Natural killer cell treated with Interleukin-12 subunit alpha and Interleukin-12 subunit beta and Interleukin-15 and Interleukin-18, amount 100 ng/mL, for 72 hours (primary cell): Measurements from ENCODE around the gene ANP32E. TPM values are rescaled to one million over a fixed set of nuclear protein-coding genes. Genes with fewer than 3 reads are reported as not detected.

Experiments used
- ATAC-seq, 2 donors: fragments of 150-1000 bp; cut with Tn5 transposase in 1 of 2; sonication (Bioruptor Pico), chemical (Tn5 transposase) in 1 of 2; 2 replicates each; pipeline ENCODE4 v1.10.0; 2021
- DNase-seq: peaks from one replicate; pipeline ENCODE4 v3.0.0; 2022; ENCODE audit warnings: low spot score
- H3K27ac Mint-ChIP-seq, 2 donors: 1 replicate in 1 of 2; 2 replicates in 1 of 2; pipeline ENCODE4 v1.8.0; 2022; ENCODE audit warnings: mixed read lengths in 2 of 2, mild to moderate bottlenecking in 1 of 2, moderate library complexity in 1 of 2
- H3K27me3 Mint-ChIP-seq, 2 donors: 1 replicate in 1 of 2; 2 replicates in 1 of 2; pipeline ENCODE4 v1.8.0; 2022; ENCODE audit warnings: mixed read lengths in 2 of 2
- H3K36me3 Mint-ChIP-seq: one replicate; pipeline ENCODE4 v1.8.0; 2022; ENCODE audit warnings: mixed read lengths
- H3K4me1 Mint-ChIP-seq, 2 donors: 1 replicate in 1 of 2; 2 replicates in 1 of 2; pipeline ENCODE4 v1.8.0; 2022; ENCODE audit warnings: low read depth in 2 of 2, mixed read lengths in 2 of 2, mild to moderate bottlenecking in 1 of 2
- H3K4me3 Mint-ChIP-seq: one replicate; pipeline ENCODE4 v1.8.0; 2022; ENCODE audit warnings: mixed read lengths
- H3K9me3 Mint-ChIP-seq: 2 replicates; pipeline ENCODE4 v1.8.0; 2022; ENCODE audit warnings: mixed read lengths
- total RNA-seq, 2 donors: library from RNA; stranded (reverse); gene quantifications; one replicate each; pipeline ENCODE4 v1.2.3, GENCODE V29; 2022

The ANP32E gene
- total RNA-seq, 2 donors from 2014 or later = 157 to 164 TPM

DNA sequence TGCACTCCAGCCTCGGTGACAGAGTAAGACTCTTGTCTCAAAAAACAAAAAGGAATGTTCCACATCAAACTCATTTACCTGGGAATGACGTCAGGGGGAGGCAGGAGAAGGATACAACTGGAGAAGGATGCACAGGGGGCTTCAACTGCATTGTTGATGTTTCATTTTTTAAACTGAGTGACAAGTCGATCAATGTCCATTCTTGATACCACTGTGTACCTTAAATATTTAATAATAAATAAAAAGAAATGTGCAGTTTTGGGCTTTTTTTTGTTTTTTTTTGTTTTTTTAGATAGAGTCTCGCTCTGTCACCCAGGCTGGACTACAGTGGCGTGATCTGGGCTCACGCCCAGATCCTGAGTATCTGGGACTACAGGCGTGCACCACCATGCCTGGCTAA lies 50.4 kb downstream of the ANP32E start:
- Mint-ChIP-seq H3K27ac (no peak overlapping the region), H3K9me3 (no peaks in the 10 kb centered on the region), H3K36me3 (no peaks in the 10 kb centered on the region), H3K4me1 (peaks cover 9 to 10% of the 10 kb centered on the region in 2 donors), H3K27me3 (no peaks in the 10 kb centered on the region), H3K4me3 (no peak overlapping the region)
- DNase-seq (no peak), ATAC-seq (no peak)

DNA sequence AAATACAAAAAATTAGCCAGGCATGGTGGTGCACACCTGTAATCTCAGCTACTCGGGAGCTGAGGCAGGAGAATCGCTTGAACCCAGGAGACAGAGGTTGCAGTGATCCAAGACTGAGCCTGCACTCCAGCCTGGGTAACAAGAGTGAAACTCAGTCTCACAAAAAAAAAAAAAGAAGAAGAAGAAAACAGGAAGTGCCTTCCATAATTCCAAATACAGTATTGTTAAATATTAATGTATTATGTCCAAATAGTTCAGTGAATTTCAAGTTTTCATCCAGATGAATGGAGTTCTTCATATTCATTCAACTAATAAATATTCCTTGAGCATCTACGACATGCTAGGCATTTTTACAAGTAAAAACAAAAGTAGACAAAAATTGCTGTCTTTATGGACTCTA lies 52.9 kb downstream of the ANP32E start:
- H3K9me3 Mint-ChIP-seq = no peaks in the 10 kb centered on the region
- H3K36me3 Mint-ChIP-seq = no peaks in the 10 kb centered on the region
- H3K4me3 Mint-ChIP-seq = no peak overlapping the region
- peaks cover 9 to 10% of the 10 kb centered on the region in 2 donors for H3K4me1 Mint-ChIP-seq
- ATAC-seq (no peak), DNase-seq (no peak)
- H3K27me3 Mint-ChIP-seq = no peaks in the 10 kb centered on the region
- H3K27ac Mint-ChIP-seq = no peak overlapping the region

- no peak overlapping the region for H3K4me3 Mint-ChIP-seq
- H3K36me3 Mint-ChIP-seq = no peaks in the 10 kb centered on the region
- no peaks in the 10 kb centered on the region for H3K27me3 Mint-ChIP-seq
- no peak overlapping the region for H3K27ac Mint-ChIP-seq
- peaks cover 4 to 5% of the 10 kb centered on the region in 2 donors for H3K4me1 Mint-ChIP-seq
- DNase-seq (no peak), ATAC-seq (no peak)
- no peaks in the 10 kb centered on the region for H3K9me3 Mint-ChIP-seq
These were observed 53.7 kb downstream of the ANP32E start for GRCh38 chr1:150182247-150182646.

DNA sequence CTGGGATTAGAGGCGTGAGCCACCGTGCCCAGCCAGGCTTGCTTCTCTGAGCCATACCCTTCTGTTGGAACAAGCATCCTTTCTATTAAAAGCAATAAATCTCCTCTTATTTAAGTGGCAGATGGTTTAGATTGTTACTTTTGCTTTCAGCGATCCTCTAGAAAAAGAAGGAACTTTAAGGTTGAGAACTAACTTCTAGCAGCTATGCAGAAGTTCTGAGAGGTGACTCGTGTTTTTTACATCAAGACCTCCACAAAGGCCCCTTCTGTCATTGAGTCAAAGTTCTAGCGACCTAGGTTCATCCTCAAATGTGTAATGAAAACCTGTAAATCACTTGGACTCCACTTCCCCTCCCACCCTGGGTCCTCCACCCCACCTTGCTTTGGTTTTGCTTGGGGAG lies 55.4 kb downstream of the ANP32E start:
- H3K4me1 Mint-ChIP-seq = no peaks in the 10 kb centered on the region
- no peak overlapping the region for H3K27ac Mint-ChIP-seq
- no peak for DNase-seq
- no peaks in the 10 kb centered on the region for H3K27me3 Mint-ChIP-seq
- no peaks in the 10 kb centered on the region for H3K9me3 Mint-ChIP-seq
- no peak overlapping the region for H3K4me3 Mint-ChIP-seq
- no peaks in the 10 kb centered on the region for H3K36me3 Mint-ChIP-seq
- ATAC-seq = no peak

DNA sequence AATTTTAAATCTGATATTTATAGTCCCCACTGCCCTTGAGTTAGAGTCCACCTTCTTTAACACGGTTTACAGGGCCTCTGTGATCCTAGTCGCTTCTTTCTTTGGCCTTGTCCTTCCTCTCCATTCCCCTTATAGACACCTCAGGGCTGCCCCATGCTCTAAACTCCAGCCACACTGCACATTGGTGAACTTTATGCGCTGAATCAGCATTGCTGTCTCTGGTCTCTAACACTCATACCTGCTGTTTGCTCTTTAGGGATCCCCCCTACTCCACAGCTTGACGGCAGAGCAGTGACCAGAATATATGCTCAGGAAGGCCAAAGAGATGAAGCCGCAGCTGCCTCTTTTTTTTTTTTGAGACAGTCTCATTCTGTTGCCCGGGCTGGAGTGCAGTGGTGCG lies 56.0 kb downstream of the ANP32E start:
- Mint-ChIP-seq H3K4me1 (no peaks in the 10 kb centered on the region), H3K9me3 (no peaks in the 10 kb centered on the region), H3K36me3 (no peaks in the 10 kb centered on the region), H3K27ac (no peak overlapping the region), H3K4me3 (no peak overlapping the region), H3K27me3 (no peaks in the 10 kb centered on the region)
- ATAC-seq = no peak
- DNase-seq = no peak

- Mint-ChIP-seq H3K27ac (no peak overlapping the region), H3K9me3 (no peaks in the 10 kb centered on the region), H3K27me3 (no peaks in the 10 kb centered on the region), H3K36me3 (no peaks in the 10 kb centered on the region), H3K4me1 (no peaks in the 10 kb centered on the region), H3K4me3 (no peak overlapping the region)
- no peak for ATAC-seq
- DNase-seq = no peak
These were observed 57.4 kb downstream of the ANP32E start for GRCh38 chr1:150178548-150178947.

DNA sequence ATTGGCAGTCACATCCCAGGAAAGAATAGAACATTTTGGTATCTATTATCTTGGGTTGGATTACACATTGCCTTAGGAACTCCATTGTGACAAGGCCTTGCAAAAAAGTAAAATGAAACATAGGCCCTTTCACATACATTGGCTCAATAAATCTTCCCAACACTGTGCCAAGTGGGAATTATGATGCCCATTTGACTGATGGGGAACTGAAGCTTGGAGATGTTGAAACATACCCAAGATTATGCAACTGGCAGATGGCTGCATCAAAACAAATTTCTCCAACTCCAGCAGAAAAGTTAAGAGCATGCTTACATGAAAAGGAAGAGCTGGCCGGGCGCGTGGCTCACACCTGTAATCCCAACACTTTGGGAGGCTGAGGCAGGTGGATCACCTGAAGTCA lies 59.3 kb downstream of the ANP32E start:
- Mint-ChIP-seq H3K9me3 (no peaks in the 10 kb centered on the region), H3K36me3 (no peaks in the 10 kb centered on the region), H3K4me3 (no peak overlapping the region), H3K4me1 (no peaks in the 10 kb centered on the region), H3K27ac (no peak overlapping the region), H3K27me3 (no peaks in the 10 kb centered on the region)
- DNase-seq = no peak
- no peak for ATAC-seq

DNA sequence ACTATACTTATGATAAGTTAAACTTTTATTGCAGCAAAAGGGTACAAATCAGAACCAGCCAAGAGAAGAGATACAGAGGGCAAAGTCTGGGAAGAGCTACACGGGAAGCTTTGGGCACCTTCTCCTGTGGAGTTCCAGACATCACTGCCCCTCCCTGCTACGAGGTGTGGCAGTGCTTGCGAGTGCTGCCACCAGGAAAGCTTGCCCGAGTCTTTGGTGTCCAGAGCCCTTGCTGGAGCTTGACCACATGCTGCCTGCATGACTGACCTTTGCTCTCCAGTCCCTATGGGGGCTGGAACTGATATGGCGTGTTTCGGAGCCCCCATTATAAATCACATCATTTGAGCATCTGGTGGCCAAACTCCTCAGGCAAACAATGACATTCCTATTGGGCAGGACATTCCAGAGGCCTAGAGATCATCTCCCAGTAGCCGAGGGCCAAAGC lies 62.7 kb downstream of the ANP32E start:
- Mint-ChIP-seq H3K27me3 (no peaks in the 10 kb centered on the region), H3K9me3 (no peaks in the 10 kb centered on the region), H3K4me1 (no peaks in the 10 kb centered on the region), H3K27ac (no peak overlapping the region), H3K36me3 (no peaks in the 10 kb centered on the region), H3K4me3 (no peak overlapping the region)
- ATAC-seq = no peak
- no peak for DNase-seq

DNA sequence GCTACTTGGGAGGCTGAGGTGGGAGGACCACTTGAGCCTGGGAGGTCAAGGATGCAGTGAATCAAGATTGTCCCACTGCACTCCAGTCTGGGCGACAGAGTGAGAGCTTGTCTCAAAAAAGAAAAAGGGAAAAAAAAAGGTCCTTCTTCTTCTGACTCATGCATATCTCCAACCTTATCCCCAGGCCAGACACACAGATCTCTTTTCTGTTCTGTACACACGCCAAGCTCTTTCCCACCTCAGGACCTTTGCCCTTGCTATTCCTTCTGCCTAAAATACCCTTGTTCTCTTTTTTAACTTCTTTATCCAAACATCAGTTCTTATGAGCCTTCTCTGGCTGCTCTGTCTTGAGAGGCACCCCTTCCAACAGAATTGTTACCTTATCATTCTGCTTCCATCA lies 64.1 kb downstream of the ANP32E start:
- Mint-ChIP-seq H3K9me3 (no peaks in the 10 kb centered on the region), H3K27me3 (no peaks in the 10 kb centered on the region), H3K27ac (no peak overlapping the region), H3K4me3 (no peak overlapping the region), H3K4me1 (no peaks in the 10 kb centered on the region), H3K36me3 (no peaks in the 10 kb centered on the region)
- ATAC-seq (no peak), DNase-seq (no peak)

DNA sequence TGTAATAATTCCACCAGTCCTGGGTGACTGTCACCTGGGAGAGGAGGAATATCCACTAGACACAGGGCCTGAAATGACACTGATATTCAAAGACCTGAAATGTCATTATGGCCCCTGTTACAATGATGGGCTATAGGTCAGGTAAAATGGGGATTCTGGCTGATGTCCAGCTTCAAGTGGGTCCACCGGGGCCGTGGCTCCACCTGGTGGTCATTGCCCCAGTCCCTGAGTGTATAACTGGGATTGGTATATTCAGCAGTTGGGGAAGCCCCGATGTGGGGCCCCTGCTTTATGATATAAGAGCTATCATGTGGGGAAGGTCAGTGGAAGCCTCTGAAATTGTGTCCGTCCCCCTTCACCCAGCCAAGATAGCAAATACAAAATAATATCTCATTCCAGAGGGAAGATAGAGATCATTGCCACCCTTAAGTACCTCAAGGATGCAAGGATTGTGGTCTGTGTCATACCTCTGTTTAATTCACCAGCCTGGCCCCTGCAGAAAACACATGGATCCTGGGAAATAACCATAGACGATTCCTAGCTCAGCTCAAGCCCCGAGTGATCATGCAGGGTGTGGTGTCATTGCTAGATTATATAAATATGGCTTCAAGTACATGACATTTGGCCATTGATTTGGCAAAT lies 66.8 kb downstream of the ANP32E start:
- peak; percentile 76 to 81 for ATAC-seq
- Mint-ChIP-seq H3K27me3 (no peaks in the 10 kb centered on the region), H3K27ac (no peak overlapping the region), H3K4me1 (peaks cover 3 to 4% of the 10 kb centered on the region in 2 donors), H3K36me3 (no peaks in the 10 kb centered on the region), H3K9me3 (no peaks in the 10 kb centered on the region), H3K4me3 (no peak overlapping the region)
- DNase-seq = peak; percentile 79

Other genes with a start within 250 kb of the ANP32E start
- 10 to 100 TPM; 18.9 to 26.4 TPM for gene OTUD7B, start 225.4 kb downstream of the ANP32E start, total RNA-seq
- gene VPS45, start 168.3 kb downstream of the ANP32E start, total RNA-seq = 10 to 100 TPM; 34.1 to 40.4 TPM
- gene PLEKHO1, start 86.2 kb downstream of the ANP32E start, total RNA-seq = 10 to 100 TPM; 40.9 to 65.2 TPM
- not detected for gene CA14, start 21.7 kb upstream of the ANP32E start, total RNA-seq
- gene APH1A, start 32.9 kb upstream of the ANP32E start, total RNA-seq = 100 to 1,000 TPM; 115 to 140 TPM
- under 1 TPM; 0.45 to 0.59 TPM for gene C1orf54, start 36.7 kb upstream of the ANP32E start, total RNA-seq
- gene CIART, start 46.4 kb upstream of the ANP32E start, total RNA-seq = 10 to 100 TPM in 1 of 2 donors, 1 to 10 TPM in 1; 2.4 to 10.2 TPM
- 10 to 100 TPM; 56.5 to 63.0 TPM for gene MRPS21, start 57.7 kb upstream of the ANP32E start, total RNA-seq
- 100 to 1,000 TPM; 136 to 154 TPM for gene PRPF3, start 85.4 kb upstream of the ANP32E start, total RNA-seq
- 10 to 100 TPM; 23.9 to 24.8 TPM for gene RPRD2, start 128.0 kb upstream of the ANP32E start, total RNA-seq